ENCODE results near the gene PLAAT3. TPM values are rescaled to one million over a fixed set of nuclear protein-coding genes. Genes with fewer than 3 reads are reported as not detected.

Gene PLAAT3
- total and polyA plus RNA-seq, 5 donors = 110 to 158 (median 136) TPM

Other genes starting within 250 kb of the PLAAT3 start
- gene SLC22A9, start 244.6 kb downstream of the PLAAT3 start, total RNA-seq = not detected
- gene SLC22A9, start 244.6 kb downstream of the PLAAT3 start, polyA plus RNA-seq = not detected
- 1 to 10 TPM; 2.9 to 5.2 (median 4.3) TPM for gene PLAAT5, start 123.3 kb downstream of the PLAAT3 start, total RNA-seq
- 4.2 TPM for gene PLAAT5, start 123.3 kb downstream of the PLAAT3 start, polyA plus RNA-seq
- 1 to 10 TPM in 1 of 4 donors, under 1 TPM in 2, not detected in 1; 0.40 to 3.8 (median 0.44) TPM for gene LGALS12, start 108.3 kb downstream of the PLAAT3 start, total RNA-seq
- 7.3 TPM for gene LGALS12, start 108.3 kb downstream of the PLAAT3 start, polyA plus RNA-seq
- 10 to 100 TPM in 3 of 4 donors, 1 to 10 TPM in 1; 8.0 to 17.9 (median 13.3) TPM for gene PLAAT4, start 77.6 kb downstream of the PLAAT3 start, total RNA-seq
- 14.0 TPM for gene PLAAT4, start 77.6 kb downstream of the PLAAT3 start, polyA plus RNA-seq
- under 1 TPM in 1 of 4 donors, not detected in 3; 0.31 TPM for gene PLAAT2, start 51.1 kb downstream of the PLAAT3 start, total RNA-seq
- gene PLAAT2, start 51.1 kb downstream of the PLAAT3 start, polyA plus RNA-seq = 0.66 TPM
- 10 to 100 TPM; 14.6 to 32.9 (median 23.1) TPM for gene ATL3, start 56.9 kb upstream of the PLAAT3 start, total RNA-seq
- gene ATL3, start 56.9 kb upstream of the PLAAT3 start, polyA plus RNA-seq = 6.9 TPM
- gene RTN3, start 67.1 kb upstream of the PLAAT3 start, total RNA-seq = 10 to 100 TPM; 50.1 to 67.6 (median 62.1) TPM
- gene RTN3, start 67.1 kb upstream of the PLAAT3 start, polyA plus RNA-seq = 58.4 TPM
- gene ZFTA, start 154.3 kb upstream of the PLAAT3 start, total RNA-seq = 10 to 100 TPM; 13.9 to 17.7 (median 15.4) TPM
- gene ZFTA, start 154.3 kb upstream of the PLAAT3 start, polyA plus RNA-seq = 7.9 TPM
- 10 to 100 TPM; 12.8 to 18.8 (median 17.4) TPM for gene SPINDOC, start 199.0 kb upstream of the PLAAT3 start, total RNA-seq
- 13.6 TPM for gene SPINDOC, start 199.0 kb upstream of the PLAAT3 start, polyA plus RNA-seq
- 10 to 100 TPM; 31.3 to 45.3 (median 41.1) TPM for gene MARK2, start 224.7 kb upstream of the PLAAT3 start, total RNA-seq
- gene MARK2, start 224.7 kb upstream of the PLAAT3 start, polyA plus RNA-seq = 20.0 TPM